Measurements from ENCODE around the gene CARF. TPM values are rescaled to one million over a fixed set of nuclear protein-coding genes. Genes with fewer than 3 reads are reported as not detected.
"Not testable (repeated sequence)": the region's sequence is repeated elsewhere in the genome, so short reads cannot be mapped to it uniquely, and the experiment has no call there.

Gene CARF
- total RNA-seq, 1 experiment from 2014 or later = 4.2 TPM

- H3K4me1 Mint-ChIP-seq = no peaks in the 10 kb centered on the region; a peak in 1 of 4 replicates
- no peak overlapping the region for H3K4me3 Mint-ChIP-seq
- no peaks in the 10 kb centered on the region for H3K36me3 Mint-ChIP-seq (ENCODE audit: insufficient read depth in 1 of 3, low read depth in 3 of 3)
- no peaks in the 10 kb centered on the region for H3K27me3 Mint-ChIP-seq (ENCODE audit: low read depth)
- Histone ChIP-seq H2AFZ (ENCODE audit: low read length) (no peak overlapping the region), H3T11ph (ENCODE audit: low read length) (no peak overlapping the region), H3K23me2 (ENCODE audit: insufficient read length, low read depth, low read length, poor library complexity, severe bottlenecking) (no peaks in the 10 kb centered on the region), H4K8ac (replicated peaks; ENCODE audit: insufficient read length, low read depth, low read length) (no peak overlapping the region), H3K14ac (ENCODE audit: insufficient read depth, low read length) (no peak overlapping the region), H3K56ac (ENCODE audit: insufficient read length, low read depth, low read length) (no peak overlapping the region), H3K4me1 (ENCODE audit: insufficient read depth, low read length) (no peaks in the 10 kb centered on the region), H3K27me3 (ENCODE audit: insufficient read depth, low read length) (no peaks in the 10 kb centered on the region), H2BK15ac (ENCODE audit: low read depth, low read length) (no peak overlapping the region), H2BK20ac (ENCODE audit: low read depth, low read length, poor library complexity, severe bottlenecking) (no peak overlapping the region), H3K18ac (ENCODE audit: insufficient read length, low read depth, low read length) (no peak overlapping the region), H4K5ac (ENCODE audit: insufficient read length, low read depth, low read length) (no peak overlapping the region), H2BK12ac (ENCODE audit: insufficient read length, low read depth, low read length) (no peak overlapping the region), H4K91ac (ENCODE audit: insufficient read length, low read depth, low read length) (no peak overlapping the region), H3K9ac (ENCODE audit: extremely low read depth, insufficient read length, low read length) (no peak overlapping the region), H2BK120ac (ENCODE audit: low read depth, low read length, poor library complexity, severe bottlenecking) (no peak overlapping the region), H3K4me2 (ENCODE audit: insufficient read depth, insufficient read length, low read length) (no peak overlapping the region), H4K20me1 (ENCODE audit: control insufficient read depth, insufficient read depth, insufficient read length) (no peaks in the 10 kb centered on the region), H2BK5ac (ENCODE audit: insufficient read length, low read length) (no peak overlapping the region), H3K9me3 (ENCODE audit: control insufficient read depth, low read depth, low read length) (no peaks in the 10 kb centered on the region), H2AK5ac (ENCODE audit: insufficient read length, low read length) (no peak overlapping the region), H3K79me1 (ENCODE audit: insufficient read depth, low read depth, low read length, poor library complexity, severe bottlenecking) (no peaks in the 10 kb centered on the region), H3K79me2 (ENCODE audit: insufficient read depth, low read length) (no peaks in the 10 kb centered on the region), H3K27ac (ENCODE audit: insufficient read length, low read depth, low read length) (no peak overlapping the region), H3K23ac (ENCODE audit: insufficient read length, low read depth, low read length) (no peak overlapping the region), H3K4ac (ENCODE audit: low read depth, low read length) (no peak overlapping the region)
- H3K27ac Mint-ChIP-seq = no peak overlapping the region
- DNase-seq = no peak
- TF ChIP-seq, protein P1, sequence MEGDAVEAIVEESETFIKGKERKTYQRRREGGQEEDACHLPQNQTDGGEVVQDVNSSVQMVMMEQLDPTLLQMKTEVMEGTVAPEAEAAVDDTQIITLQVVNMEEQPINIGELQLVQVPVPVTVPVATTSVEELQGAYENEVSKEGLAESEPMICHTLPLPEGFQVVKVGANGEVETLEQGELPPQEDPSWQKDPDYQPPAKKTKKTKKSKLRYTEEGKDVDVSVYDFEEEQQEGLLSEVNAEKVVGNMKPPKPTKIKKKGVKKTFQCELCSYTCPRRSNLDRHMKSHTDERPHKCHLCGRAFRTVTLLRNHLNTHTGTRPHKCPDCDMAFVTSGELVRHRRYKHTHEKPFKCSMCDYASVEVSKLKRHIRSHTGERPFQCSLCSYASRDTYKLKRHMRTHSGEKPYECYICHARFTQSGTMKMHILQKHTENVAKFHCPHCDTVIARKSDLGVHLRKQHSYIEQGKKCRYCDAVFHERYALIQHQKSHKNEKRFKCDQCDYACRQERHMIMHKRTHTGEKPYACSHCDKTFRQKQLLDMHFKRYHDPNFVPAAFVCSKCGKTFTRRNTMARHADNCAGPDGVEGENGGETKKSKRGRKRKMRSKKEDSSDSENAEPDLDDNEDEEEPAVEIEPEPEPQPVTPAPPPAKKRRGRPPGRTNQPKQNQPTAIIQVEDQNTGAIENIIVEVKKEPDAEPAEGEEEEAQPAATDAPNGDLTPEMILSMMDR (conservative IDR thresholded peaks at IDR 0.05) = no peak
- H3K9me3 Mint-ChIP-seq = no peaks in the 10 kb centered on the region
- no CpG with 5 or more reads among the region's 3 CpGs for WGBS (ENCODE audit: extremely low coverage, insufficient read length, low lambda C conversion rate)
Observed at GRCh38 chr2:202990501-202990900, 78.4 kb downstream of the CARF start.

DNA sequence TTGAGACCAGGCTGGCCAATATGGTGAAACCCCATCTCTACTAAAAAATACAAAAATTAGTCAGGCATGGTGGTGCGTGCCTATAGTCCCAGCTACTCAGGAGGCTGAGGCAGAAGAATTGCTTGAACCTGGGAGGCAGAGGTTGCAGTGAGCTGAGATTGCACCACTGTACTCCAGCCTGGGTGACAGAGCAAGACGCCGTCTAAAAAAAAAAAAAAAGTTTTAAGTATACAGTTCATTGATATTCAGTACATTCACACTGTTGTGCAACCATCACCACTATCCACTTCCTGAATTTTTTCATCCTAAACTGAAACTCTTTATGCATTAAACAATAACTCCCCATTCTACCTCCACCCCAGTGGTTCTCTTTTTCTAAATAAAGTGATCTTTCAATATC is 85.0 kb downstream of the CARF start:
- not testable (repeated sequence) for H3K9me3 ChIP-seq (ENCODE audit: control insufficient read depth, low read depth, low read length); H3K9me3 Mint-ChIP-seq; H2BK20ac ChIP-seq (ENCODE audit: low read depth, low read length, poor library complexity, severe bottlenecking); H2BK120ac ChIP-seq (ENCODE audit: low read depth, low read length, poor library complexity, severe bottlenecking); H3K27me3 Mint-ChIP-seq (ENCODE audit: low read depth); H4K20me1 ChIP-seq (ENCODE audit: control insufficient read depth, insufficient read depth, insufficient read length); H3K27ac ChIP-seq (ENCODE audit: insufficient read length, low read depth, low read length); H3K9ac ChIP-seq (ENCODE audit: extremely low read depth, insufficient read length, low read length); H4K91ac ChIP-seq (ENCODE audit: insufficient read length, low read depth, low read length); H3K27ac Mint-ChIP-seq; H3K4me1 Mint-ChIP-seq; H2AK5ac ChIP-seq (ENCODE audit: insufficient read length, low read length); H3K4me2 ChIP-seq (ENCODE audit: insufficient read depth, insufficient read length, low read length); H4K5ac ChIP-seq (ENCODE audit: insufficient read length, low read depth, low read length); H2BK5ac ChIP-seq (ENCODE audit: insufficient read length, low read length); H3K14ac ChIP-seq (ENCODE audit: insufficient read depth, low read length); DNase-seq; H3K4me1 ChIP-seq (ENCODE audit: insufficient read depth, low read length); H2AFZ ChIP-seq (ENCODE audit: low read length); H3K4me3 Mint-ChIP-seq; H3K36me3 Mint-ChIP-seq (ENCODE audit: insufficient read depth in 1 of 3, low read depth in 3 of 3); H2BK15ac ChIP-seq (ENCODE audit: low read depth, low read length); H3K27me3 ChIP-seq (ENCODE audit: insufficient read depth, low read length); H3K79me1 ChIP-seq (ENCODE audit: insufficient read depth, low read depth, low read length, poor library complexity, severe bottlenecking); H2BK12ac ChIP-seq (ENCODE audit: insufficient read length, low read depth, low read length); H3K56ac ChIP-seq (ENCODE audit: insufficient read length, low read depth, low read length); H3K18ac ChIP-seq (ENCODE audit: insufficient read length, low read depth, low read length); H3K4ac ChIP-seq (ENCODE audit: low read depth, low read length); H3K23me2 ChIP-seq (ENCODE audit: insufficient read length, low read depth, low read length, poor library complexity, severe bottlenecking); H3T11ph ChIP-seq (ENCODE audit: low read length); H3K23ac ChIP-seq (ENCODE audit: insufficient read length, low read depth, low read length); H3K79me2 ChIP-seq (ENCODE audit: insufficient read depth, low read length); H4K8ac ChIP-seq (replicated peaks; ENCODE audit: insufficient read length, low read depth, low read length)
- no CpG with 5 or more reads among the region's 3 CpGs for WGBS (ENCODE audit: extremely low coverage, insufficient read length, low lambda C conversion rate)
